NCI-H2029 (cell line): ENCODE results near the gene HIF1A.
A peak's percentile ranks its signal among the peaks of the same experiment; 100 is the strongest.
"Not testable (repeated sequence)": the region's sequence is repeated elsewhere in the genome, so short reads cannot be mapped to it uniquely, and the experiment has no call there.

Experiments
- DNase-seq: peaks from one replicate; lab custom pipeline; 2025; lab: John Stamatoyannopoulos, UW

The HIF1A gene

GRCh38 chr14:61708693-61709092 lies 13.4 kb downstream of the HIF1A start:
- not testable (repeated sequence) for DNase-seq

DNA sequence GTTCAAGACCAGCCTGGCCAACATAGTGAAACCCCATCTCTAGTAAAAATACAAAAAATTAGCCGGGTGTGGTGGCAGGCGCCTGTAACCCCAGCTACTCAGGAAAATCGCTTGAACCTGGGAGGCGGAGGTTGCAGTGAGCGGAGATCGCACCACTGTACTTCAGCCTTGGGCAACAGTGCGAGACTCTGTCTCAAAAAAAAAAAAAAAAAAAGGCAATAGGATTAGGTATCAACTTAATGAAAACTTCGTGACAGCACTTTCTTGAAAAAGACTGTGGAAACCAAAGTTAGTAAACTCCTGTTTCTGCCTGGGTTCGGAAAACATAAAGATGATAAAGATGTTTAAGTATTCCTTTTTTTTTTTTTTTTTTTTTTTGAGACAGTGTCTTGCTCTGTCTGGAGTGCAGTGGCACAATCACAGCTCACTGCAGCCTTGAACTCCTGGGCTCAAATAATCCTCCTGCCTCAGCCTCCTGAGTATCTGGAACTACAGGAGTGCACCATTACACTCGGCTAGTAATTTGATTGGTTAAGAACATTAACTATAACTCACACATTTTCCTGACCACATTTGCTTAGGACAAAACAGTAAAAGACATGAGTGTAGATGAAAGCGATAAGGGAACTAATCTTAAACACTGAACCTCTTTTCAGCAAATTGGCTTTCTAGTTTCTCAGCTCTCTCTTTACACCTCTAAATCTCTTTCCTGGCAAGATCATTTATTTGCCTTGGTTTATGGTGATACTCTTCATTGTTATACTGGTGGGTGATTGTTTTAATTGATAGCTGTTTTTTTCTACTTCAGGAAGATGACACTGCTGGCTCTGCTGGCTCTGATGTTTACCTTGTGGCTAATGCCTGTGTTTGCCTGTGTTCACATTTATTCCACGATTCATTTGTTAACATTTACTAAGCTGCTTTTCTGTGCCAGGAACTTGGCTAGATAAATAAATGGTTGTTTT lies 15.8 kb downstream of the HIF1A start:
- DNase-seq = peak; percentile 98

- DNase-seq = no peak
These were observed 16.8 kb downstream of the HIF1A start for GRCh38 chr14:61712137-61712536.

GRCh38 chr14:61713724-61714437 lies 18.6 kb downstream of the HIF1A start:
- peak; percentile 55 for DNase-seq

GRCh38 chr14:61716956-61717355 lies 21.6 kb downstream of the HIF1A start:
- DNase-seq = no peak

- DNase-seq = no peak
These were observed 22.7 kb downstream of the HIF1A start for GRCh38 chr14:61718039-61718438.

GRCh38 chr14:61719344-61720293 lies 24.3 kb downstream of the HIF1A start:
- no peak for DNase-seq

DNA sequence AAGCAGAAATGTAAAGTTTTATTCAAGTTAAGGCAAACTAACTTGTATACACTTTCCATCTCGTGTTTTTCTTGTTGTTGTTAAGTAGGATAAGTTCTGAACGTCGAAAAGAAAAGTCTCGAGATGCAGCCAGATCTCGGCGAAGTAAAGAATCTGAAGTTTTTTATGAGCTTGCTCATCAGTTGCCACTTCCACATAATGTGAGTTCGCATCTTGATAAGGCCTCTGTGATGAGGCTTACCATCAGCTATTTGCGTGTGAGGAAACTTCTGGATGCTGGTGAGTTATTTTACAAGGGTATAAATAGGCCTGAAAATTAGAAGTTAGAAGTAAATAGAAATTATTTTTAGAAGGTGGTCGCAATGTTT lies 25.0 kb downstream of the HIF1A start:
- DNase-seq = no peak

GRCh38 chr14:61720741-61721140 lies 25.4 kb downstream of the HIF1A start:
- DNase-seq = no peak

- DNase-seq = no peak
These were observed 28.8 kb downstream of the HIF1A start for GRCh38 chr14:61724133-61724532.

- DNase-seq = no peak
These were observed 31.7 kb downstream of the HIF1A start for GRCh38 chr14:61726778-61727658.

DNA sequence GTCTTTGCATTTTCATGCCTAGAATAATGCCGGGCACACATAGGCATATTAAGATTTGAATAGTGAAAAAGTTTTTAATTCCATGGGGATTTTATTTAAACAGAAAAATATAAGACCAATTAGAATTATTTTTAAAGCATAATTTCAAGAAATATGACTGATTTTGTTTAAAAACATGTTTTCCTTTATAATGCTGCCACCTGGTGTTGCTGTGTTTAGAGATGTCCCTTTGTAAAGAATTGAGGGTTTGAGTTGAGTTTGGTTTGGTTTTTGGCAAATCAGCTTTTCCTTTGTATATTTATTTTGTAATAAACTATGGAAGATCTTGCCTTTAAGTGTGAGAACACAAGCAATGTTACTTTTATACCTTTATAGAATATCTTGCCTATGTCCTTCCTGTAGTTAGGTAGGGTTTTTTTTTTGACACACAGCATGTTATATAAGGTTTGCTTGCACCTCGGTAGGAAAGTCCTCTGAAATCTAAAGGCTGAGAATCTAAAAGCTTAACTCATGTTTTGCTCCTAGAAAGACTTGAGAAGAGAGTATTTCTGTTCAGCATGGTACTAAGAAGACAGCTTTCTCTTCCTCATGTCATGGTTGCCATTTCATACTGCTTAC lies 35.6 kb downstream of the HIF1A start:
- no peak for DNase-seq

DNA sequence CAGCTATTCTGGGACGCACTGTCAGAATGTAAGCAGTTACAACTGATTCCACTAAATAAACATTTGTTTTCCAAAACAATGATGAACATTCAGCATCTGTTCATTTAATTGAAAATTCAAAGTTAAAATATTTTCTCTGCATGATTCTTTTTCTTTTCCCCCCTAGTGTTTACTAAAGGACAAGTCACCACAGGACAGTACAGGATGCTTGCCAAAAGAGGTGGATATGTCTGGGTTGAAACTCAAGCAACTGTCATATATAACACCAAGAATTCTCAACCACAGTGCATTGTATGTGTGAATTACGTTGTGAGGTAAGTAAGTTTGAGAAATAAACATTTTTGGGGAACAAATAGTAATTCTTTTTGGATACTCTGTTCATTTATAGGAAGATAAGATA lies 38.7 kb downstream of the HIF1A start:
- no peak for DNase-seq

DNA sequence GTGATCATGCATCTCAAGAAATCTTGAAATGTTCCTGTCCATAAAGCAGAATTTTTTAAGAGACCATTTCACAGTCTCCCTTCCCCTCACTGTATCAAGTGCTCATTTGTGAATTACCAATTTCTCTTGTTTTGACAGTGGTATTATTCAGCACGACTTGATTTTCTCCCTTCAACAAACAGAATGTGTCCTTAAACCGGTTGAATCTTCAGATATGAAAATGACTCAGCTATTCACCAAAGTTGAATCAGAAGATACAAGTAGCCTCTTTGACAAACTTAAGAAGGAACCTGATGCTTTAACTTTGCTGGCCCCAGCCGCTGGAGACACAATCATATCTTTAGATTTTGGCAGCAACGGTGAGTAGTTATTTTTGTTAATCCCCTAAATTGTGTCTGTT lies 41.4 kb downstream of the HIF1A start:
- no peak for DNase-seq

- DNase-seq = no peak
These were observed 42.6 kb downstream of the HIF1A start for GRCh38 chr14:61737915-61738314.

GRCh38 chr14:61739133-61739532 lies 43.8 kb downstream of the HIF1A start:
- DNase-seq = no peak

GRCh38 chr14:61742371-61742770 lies 47.1 kb downstream of the HIF1A start:
- no peak for DNase-seq

DNA sequence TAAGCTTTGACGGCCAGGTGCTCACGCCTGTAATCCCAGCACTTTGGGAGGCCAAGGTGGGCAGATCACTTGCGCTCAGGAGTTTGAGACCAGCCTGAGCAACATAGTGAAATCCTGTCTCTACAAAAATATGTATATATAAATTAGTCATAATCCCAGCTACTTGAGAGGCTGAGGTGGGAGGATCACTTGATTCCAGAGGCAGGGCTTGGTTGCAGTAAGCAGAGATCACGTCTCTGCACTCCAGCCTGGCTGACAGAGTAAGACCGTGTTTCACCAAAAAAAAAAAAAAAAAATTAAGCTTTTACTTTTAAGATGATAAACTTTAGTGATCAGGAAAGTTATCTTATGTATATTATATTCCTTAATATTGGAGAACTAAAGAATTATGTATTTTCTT lies 48.9 kb downstream of the HIF1A start:
- no peak for DNase-seq

GRCh38 chr14:61746346-61746745 lies 51.0 kb downstream of the HIF1A start:
- DNase-seq = not testable (repeated sequence)

DNA sequence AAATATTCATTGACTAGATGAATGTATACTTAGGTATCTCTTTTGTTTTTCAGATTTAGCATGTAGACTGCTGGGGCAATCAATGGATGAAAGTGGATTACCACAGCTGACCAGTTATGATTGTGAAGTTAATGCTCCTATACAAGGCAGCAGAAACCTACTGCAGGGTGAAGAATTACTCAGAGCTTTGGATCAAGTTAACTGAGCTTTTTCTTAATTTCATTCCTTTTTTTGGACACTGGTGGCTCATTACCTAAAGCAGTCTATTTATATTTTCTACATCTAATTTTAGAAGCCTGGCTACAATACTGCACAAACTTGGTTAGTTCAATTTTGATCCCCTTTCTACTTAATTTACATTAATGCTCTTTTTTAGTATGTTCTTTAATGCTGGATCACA lies 51.6 kb downstream of the HIF1A start:
- no peak for DNase-seq

GRCh38 chr14:61747342-61747741 lies 52.0 kb downstream of the HIF1A start:
- DNase-seq = no peak
